Neural cell (in vitro differentiated cells): ENCODE measurements around the gene POLR2L. TPM values are rescaled to one million over a fixed set of nuclear protein-coding genes. Genes with fewer than 3 reads are reported as not detected.

Experiments
- H2AFZ ChIP-seq: fragments of 200-600, 300-800 bp; sonication (generic), shearing (Covaris generic); 2 replicates; pipeline ENCODE4 v1.6.0; 2014; ENCODE audit warnings: low read depth, mild to moderate bottlenecking, antibody characterized with exemption, low read length, moderate library complexity
- H3F3A ChIP-seq: fragments of 200-600 bp; shearing (Covaris generic); 2 replicates; pipeline ENCODE4 v1.6.1; 2016; ENCODE audit warnings: mild to moderate bottlenecking, moderate library complexity, mixed read lengths, antibody characterized with exemption, low read length; ENCODE audit not compliant: insufficient read depth, poor library complexity, severe bottlenecking
- H3K27ac ChIP-seq: fragments of 200-600, 300-800 bp; sonication (generic), shearing (Covaris generic); 2 replicates; pipeline ENCODE4 v1.5.1; 2014; ENCODE audit warnings: mild to moderate bottlenecking, low read length, moderate library complexity
- H3K27me3 ChIP-seq: fragments of 300-800, 200-600 bp; sonication (generic), shearing (Covaris generic); 2 replicates; pipeline ENCODE4 v1.6.0; 2014; ENCODE audit warnings: mild to moderate bottlenecking, low read depth, low read length, moderate library complexity; ENCODE audit not compliant: insufficient read depth
- H3K36me3 ChIP-seq: fragments of 300-800, 200-600 bp; sonication (generic), shearing (Covaris generic); 2 replicates; pipeline ENCODE4 v1.5.1; 2014; ENCODE audit warnings: mild to moderate bottlenecking, antibody characterized with exemption, low read length, moderate library complexity; ENCODE audit not compliant: insufficient read depth
- H3K4me2 ChIP-seq: fragments of 300-800, 200-600 bp; sonication (generic), shearing (Covaris generic); 2 replicates; pipeline ENCODE4 v1.6.0; 2014; ENCODE audit warnings: mild to moderate bottlenecking, low read length
- H3K4me3 ChIP-seq: fragments of 300-800, 200-600 bp; sonication (generic), shearing (Covaris generic); 2 replicates; pipeline ENCODE4 v1.5.1; 2014; ENCODE audit warnings: mild to moderate bottlenecking, low read length, moderate library complexity
- H3K79me2 ChIP-seq: fragments of 200-600 bp; shearing (Covaris generic); replicated peaks from 2 replicates; pipeline ENCODE4 v1.6.0; 2014; ENCODE audit warnings: mild to moderate bottlenecking, low read length, moderate library complexity; ENCODE audit not compliant: insufficient read depth
- H3K9ac ChIP-seq: fragments of 300-800, 200-600 bp; sonication (generic), shearing (Covaris generic); 2 replicates; pipeline ENCODE4 v1.6.1; 2016; ENCODE audit warnings: mild to moderate bottlenecking, low read length, mixed read lengths
- H3K9me2 ChIP-seq: fragments of 200-600 bp; shearing (Covaris generic); 2 replicates; pipeline ENCODE4 v1.6.1; 2016; ENCODE audit warnings: mild to moderate bottlenecking, low read length, mixed read lengths; ENCODE audit not compliant: insufficient read depth
- H3K9me3 ChIP-seq: fragments of 200-600, 300-800 bp; sonication (generic), shearing (Covaris generic); 2 replicates; pipeline ENCODE4 v1.6.1; 2016; ENCODE audit warnings: mild to moderate bottlenecking, mixed run types, low read length, moderate library complexity, mixed read lengths
- H4K20me1 ChIP-seq: fragments of 200-600 bp; shearing (Covaris generic); 2 replicates; pipeline ENCODE4 v1.6.1; 2016; ENCODE audit warnings: mild to moderate bottlenecking, mixed run types; ENCODE audit not compliant: insufficient read depth
- CTCF ChIP-seq: fragments of 450-650 bp; IDR thresholded peaks from 2 replicates; pipeline ENCODE4 v1.5.1; 2014; ENCODE audit warnings: antibody characterized with exemption, mild to moderate bottlenecking, moderate library complexity; ENCODE audit not compliant: poor library complexity, severe bottlenecking
- EP300 ChIP-seq: fragments of 450-650 bp; conservative IDR thresholded peaks from 2 replicates; pipeline ENCODE4 v1.6.1; 2014; ENCODE audit warnings: antibody characterized with exemption, mild to moderate bottlenecking, moderate library complexity; ENCODE audit not compliant: poor library complexity, severe bottlenecking
- EZH2 ChIP-seq: fragments of 200-600, 300-800 bp; shearing (Covaris generic), sonication (generic); IDR thresholded peaks from 2 replicates; pipeline ENCODE4 v1.6.1; 2014; ENCODE audit warnings: antibody characterized with exemption, low read length, borderline replicate concordance, mild to moderate bottlenecking; ENCODE audit not compliant: insufficient read depth, poor library complexity, severe bottlenecking
- MXI1 ChIP-seq: fragments of 450-650 bp; conservative IDR thresholded peaks from 2 replicates; pipeline ENCODE4 v1.6.1; 2014; ENCODE audit warnings: antibody characterized with exemption, mild to moderate bottlenecking; ENCODE audit not compliant: poor library complexity, severe bottlenecking
- POLR2AphosphoS5 ChIP-seq: IDR thresholded peaks from 2 replicates; pipeline ENCODE4 v1.6.1; 2012
- RAD21 ChIP-seq: fragments of 450-650 bp; conservative IDR thresholded peaks from 2 replicates; pipeline ENCODE4 v1.6.1; 2014; ENCODE audit warnings: antibody characterized with exemption, mild to moderate bottlenecking, moderate library complexity
- REST ChIP-seq: IDR thresholded peaks from 2 replicates; pipeline ENCODE4 v1.6.1; 2012; ENCODE audit warnings: borderline replicate concordance
- SMC3 ChIP-seq: fragments of 450-650 bp; conservative IDR thresholded peaks from 2 replicates; pipeline ENCODE4 v1.6.1; 2014; ENCODE audit warnings: antibody characterized with exemption, mild to moderate bottlenecking, moderate library complexity; ENCODE audit not compliant: poor library complexity
- TAF1 ChIP-seq: IDR thresholded peaks from 2 replicates; pipeline ENCODE4 v1.6.1; 2012; ENCODE audit warnings: low read depth
- polyA minus RNA-seq: library from RNA; depleted of rRNA, polyadenylated mRNA; stranded (reverse); fragments of >200 nt; gene quantifications from 2 replicates; pipeline ENCODE4 v1.2.3, GENCODE V29; 2014
- polyA plus RNA-seq: library from polyadenylated mRNA; depleted of rRNA; stranded (reverse); fragments of >200 nt; gene quantifications from 2 replicates; pipeline ENCODE4 v1.2.3, GENCODE V29; 2014

POLR2L gene
- 50.6 and 62.3 TPM in 2 replicates for polyA plus RNA-seq
- 7.8 and 9.4 TPM in 2 replicates for polyA minus RNA-seq

GRCh38 chr11:842370-843002 lies at the start of gene POLR2L, which contains the start of gene TSPAN4:
Gene POLR2L (minus strand): TSS chr11:842529. CDS start chr11:842508, 21 bp downstream.
Gene TSPAN4 (plus strand): TSS chr11:842852. CDS start chr11:850305, 7,453 bp downstream.
- no peaks in the 10 kb centered on the region for H3K36me3 ChIP-seq
- H3K27ac ChIP-seq = peak within 1 kb of the TSS; percentile 59
- TF ChIP-seq MXI1 = peak; percentile 93
- peak; percentile 25 for TF ChIP-seq RAD21
- TF ChIP-seq EP300 = peak; percentile 69
- no peak for TF ChIP-seq REST
- TF ChIP-seq POLR2AphosphoS5 = peak; percentile 84
- TF ChIP-seq EZH2 = no peak
- peak; percentile 50 for TF ChIP-seq SMC3
- peaks cover 12% of the 10 kb centered on the region for H3K79me2 ChIP-seq
- H2AFZ ChIP-seq = no peak within 1 kb of the TSS
- H3K4me3 ChIP-seq = peak within 1 kb of the TSS; percentile 88
- no peak within 1 kb of the TSS for H3K4me2 ChIP-seq
- no peaks in the 10 kb centered on the region for H3K9me2 ChIP-seq
- H3F3A ChIP-seq = no peaks in the 10 kb centered on the region
- peaks cover 4% of the 10 kb centered on the region for H3K27me3 ChIP-seq
- H3K9me3 ChIP-seq = no peaks in the 10 kb centered on the region
- H3K9ac ChIP-seq = peak within 1 kb of the TSS; percentile 83
- H4K20me1 ChIP-seq = no peaks in the 10 kb centered on the region

- Histone ChIP-seq H4K20me1 (no peaks in the 10 kb centered on the region), H3K9me3 (no peaks in the 10 kb centered on the region), H3F3A (no peaks in the 10 kb centered on the region), H3K27me3 (no peaks in the 10 kb centered on the region), H2AFZ (no peak overlapping the region), H3K4me3 (peak overlapping the region; percentile 56), H3K79me2 (no peaks in the 10 kb centered on the region), H3K27ac (peak overlapping the region; percentile 99), H3K9ac (peak overlapping the region; percentile 79), H3K4me2 (peak overlapping the region; percentile 78), H3K9me2 (no peaks in the 10 kb centered on the region), H3K36me3 (no peaks in the 10 kb centered on the region)
- TF ChIP-seq RAD21 = peak; percentile 39
- peak; percentile 82 for TF ChIP-seq POLR2AphosphoS5
- TF ChIP-seq MXI1 = no peak
- peak; percentile 64 for TF ChIP-seq REST
- peak; percentile 64 for TF ChIP-seq SMC3
- TF ChIP-seq EP300 = peak; percentile 85
- no peak for TF ChIP-seq CTCF
- TF ChIP-seq EZH2 = no peak
- TF ChIP-seq TAF1 = no peak
Observed at GRCh38 chr11:890794-891540, 48.6 kb upstream of the POLR2L start.
